Naive thymus-derived CD4-positive, alpha-beta T cell (primary cell): ENCODE results near the gene YWHAH. TPM values are rescaled to one million over a fixed set of nuclear protein-coding genes. Genes with fewer than 3 reads are reported as not detected.
A peak's percentile ranks its signal among the peaks of the same experiment; 100 is the strongest.

Source experiments
- ATAC-seq: fragments of 150-1000 bp; cut with Tn5 transposase; 2 replicates; pipeline ENCODE4 v1.10.0; 2021; ENCODE audit warnings: mild to moderate bottlenecking, moderate library complexity
- CTCF ChIA-PET: fragments of 350-600 bp; sonication (Branson Sonifier 250); formaldehyde crosslinking; loops from one replicate; lab custom pipeline; 2021; ENCODE audit warnings: antibody characterized with exemption; lab: Charles Lee
- POLR2A ChIA-PET: fragments of 350-600 bp; sonication (Branson Sonifier 250); formaldehyde crosslinking; loops from one replicate; lab custom pipeline; 2021; ENCODE audit warnings: antibody characterized with exemption, inconsistent platforms; lab: Charles Lee
- DNase-seq, 9 donors: peaks; one replicate each; pipeline versions ENCODE4 v3.0.0 to v3.0.0-alpha.2; 2020 to 2022; ENCODE audit warnings: mixed read lengths in 1 of 9
- H3K27ac ChIP-seq: one replicate; pipeline ENCODE4 v1.7.0; 2013; ENCODE audit warnings: mild to moderate bottlenecking, low read depth, low read length, moderate library complexity
- H3K27me3 ChIP-seq, 2 donors: one replicate each; pipeline ENCODE4 v1.7.0; 2013; ENCODE audit warnings: low read length in 2 of 2, mild to moderate bottlenecking in 2 of 2, moderate library complexity in 2 of 2; ENCODE audit not compliant: control insufficient read depth in 2 of 2, insufficient read depth in 2 of 2
- H3K36me3 ChIP-seq, 3 experiments: 1 replicate in 2 of 3; 2 replicates in 1 of 3; pipeline ENCODE4 v1.7.0; 2013; ENCODE audit warnings: low read length in 3 of 3, mild to moderate bottlenecking in 3 of 3, moderate library complexity in 1 of 3; ENCODE audit not compliant: insufficient read depth in 3 of 3, control insufficient read depth in 2 of 3
- H3K4me1 ChIP-seq, 2 donors: one replicate each; pipeline ENCODE4 v1.7.0; 2013; ENCODE audit warnings: low read length in 2 of 2, mild to moderate bottlenecking in 2 of 2, moderate library complexity in 1 of 2; ENCODE audit not compliant: control insufficient read depth in 2 of 2, insufficient read depth in 2 of 2
- H3K4me3 ChIP-seq: 2 replicates; pipeline ENCODE4 v1.7.0; 2013; ENCODE audit warnings: mild to moderate bottlenecking, low read length
- H3K9me3 ChIP-seq, 3 experiments: 1 replicate in 2 of 3; 2 replicates in 1 of 3; pipeline ENCODE4 v1.7.0; 2013; ENCODE audit warnings: low read length in 3 of 3; ENCODE audit not compliant: control insufficient read depth in 2 of 3
- H3K27ac Mint-ChIP-seq, 9 donors: one replicate each; pipeline ENCODE4 v1.8.0; 2020 to 2022; ENCODE audit warnings: mixed read lengths in 9 of 9, mild to moderate bottlenecking in 8 of 9, moderate library complexity in 5 of 9, inconsistent platforms in 2 of 9
- H3K27me3 Mint-ChIP-seq, 5 donors: one replicate each; pipeline ENCODE4 v1.8.0; 2021 to 2022; ENCODE audit warnings: mixed read lengths in 5 of 5, mild to moderate bottlenecking in 1 of 5
- H3K36me3 Mint-ChIP-seq, 5 donors: one replicate each; pipeline ENCODE4 v1.8.0; 2020 to 2022; ENCODE audit warnings: mixed read lengths in 5 of 5, mild to moderate bottlenecking in 3 of 5, inconsistent platforms in 1 of 5
- H3K4me1 Mint-ChIP-seq, 7 donors: one replicate each; pipeline ENCODE4 v1.8.0; 2020 to 2022; ENCODE audit warnings: mixed read lengths in 7 of 7, mild to moderate bottlenecking in 3 of 7, inconsistent platforms in 1 of 7
- H3K4me3 Mint-ChIP-seq, 10 donors: one replicate each; pipeline ENCODE4 v1.8.0; 2020 to 2022; ENCODE audit warnings: mild to moderate bottlenecking in 10 of 10, mixed read lengths in 10 of 10, moderate library complexity in 6 of 10, inconsistent platforms in 2 of 10
- H3K9me3 Mint-ChIP-seq, 11 donors: one replicate each; pipeline ENCODE4 v1.8.0; 2020 to 2022; ENCODE audit warnings: mixed read lengths in 11 of 11, mild to moderate bottlenecking in 4 of 11, inconsistent platforms in 1 of 11, moderate library complexity in 1 of 11
- intact Hi-C, 2 donors: fragments of 100-400 bp; cut with micrococcal nuclease; formaldehyde crosslinking; loops; one replicate each; pipeline ENCODE4 v1.15.1; 2023
- polyA plus RNA-seq, 2 donors: library from polyadenylated mRNA; unstranded; fragments of 300-500 nt; fragmentation: Illumina TruSeq; gene quantifications; one replicate each; pipeline ENCODE4 v1.2.3, GENCODE V29; 2021
- total RNA-seq, 6 experiments: library from RNA in 5 of 6; stranded (reverse) in 5 of 6; gene quantifications; 1 replicate in 5 of 6; 2 replicates in 1 of 6; pipeline ENCODE4 v1.2.3 and lab custom pipeline; 2021 to 2026

The YWHAH gene
- total and polyA plus RNA-seq, 7 experiments from 2014 or later: 11.7 to 130 (median 17.1) TPM

DNA sequence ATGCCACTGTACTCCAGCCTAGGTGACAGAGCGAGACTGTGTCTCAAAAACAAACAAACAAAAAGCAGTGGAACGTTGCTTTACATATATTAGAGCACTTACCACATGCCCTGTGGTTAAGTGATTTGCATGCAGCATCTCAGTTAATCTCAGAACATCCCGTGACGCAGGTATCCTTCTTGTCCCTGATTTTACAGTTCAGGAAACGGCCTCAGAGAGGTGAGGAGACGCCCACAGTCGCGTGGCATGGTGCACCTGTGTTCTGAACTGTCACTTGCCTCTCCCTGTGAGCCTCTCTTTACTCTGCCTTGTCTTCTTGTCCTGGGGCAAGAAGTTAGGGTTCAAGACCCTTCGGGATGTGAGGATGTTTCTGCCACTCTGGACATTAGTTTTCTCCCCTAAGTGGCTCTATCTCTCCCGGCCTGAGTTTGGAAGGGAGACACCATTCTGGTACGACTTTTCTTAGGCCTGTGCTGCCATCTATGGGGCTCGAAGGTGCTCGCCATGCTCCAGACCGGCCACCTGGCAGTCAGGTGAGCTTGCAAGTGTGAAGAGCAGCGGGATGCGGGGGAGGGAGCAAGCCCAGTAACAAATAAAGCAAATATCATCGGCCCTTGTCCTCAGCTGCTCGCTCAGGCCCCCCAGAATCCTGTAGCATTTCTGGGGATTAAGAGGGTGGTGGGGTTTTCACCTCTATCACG, 25.6 kb downstream of the YWHAH start:
- H3K27ac Mint-ChIP-seq: peak overlapping the region in 5 of 9 donors; percentile 46 to 75 (median 55)
- H3K27me3 Mint-ChIP-seq: peaks cover 0 to 3% (median 0%) of the 10 kb centered on the region in 5 donors
- no peaks in the 10 kb centered on the region for H3K36me3 ChIP-seq
- H3K4me1 Mint-ChIP-seq: peaks cover 9 to 18% (median 13%) of the 10 kb centered on the region in 7 donors
- no peaks in the 10 kb centered on the region for H3K36me3 Mint-ChIP-seq
- H3K27me3 ChIP-seq: no peaks in the 10 kb centered on the region
- no peak overlapping the region for H3K27ac ChIP-seq
- intact Hi-C loops: loop anchor here (1.0 to 10.0 kb wide), 8 partner anchors 23 to 912 kb away; partner anchors contain the start of genes FBXO7 (in 1 of the 2), PISD (in 1 of the 2) and YWHAH (in 1 of the 2)
- DNase-seq: peak; percentile 35 to 63 (median 47)
- peak overlapping the region; percentile 72 to 87 (median 82) for H3K4me3 Mint-ChIP-seq
- no peaks in the 10 kb centered on the region for H3K9me3 ChIP-seq
- no peaks in the 10 kb centered on the region for H3K9me3 Mint-ChIP-seq
- peaks cover 8 to 10% of the 10 kb centered on the region in 2 donors for H3K4me1 ChIP-seq
- ChIA-PET CTCF (interaction anchor here (0.6 to 1.7 kb wide), 7 partner anchors 12 to 503 kb away, joined by 3 to 9 read pairs (median 3); no protein-coding TSS in a partner anchor), POLR2A (no interaction called here)
- peak overlapping the region; percentile 70 for H3K4me3 ChIP-seq
- ATAC-seq: peak; percentile 77

DNA sequence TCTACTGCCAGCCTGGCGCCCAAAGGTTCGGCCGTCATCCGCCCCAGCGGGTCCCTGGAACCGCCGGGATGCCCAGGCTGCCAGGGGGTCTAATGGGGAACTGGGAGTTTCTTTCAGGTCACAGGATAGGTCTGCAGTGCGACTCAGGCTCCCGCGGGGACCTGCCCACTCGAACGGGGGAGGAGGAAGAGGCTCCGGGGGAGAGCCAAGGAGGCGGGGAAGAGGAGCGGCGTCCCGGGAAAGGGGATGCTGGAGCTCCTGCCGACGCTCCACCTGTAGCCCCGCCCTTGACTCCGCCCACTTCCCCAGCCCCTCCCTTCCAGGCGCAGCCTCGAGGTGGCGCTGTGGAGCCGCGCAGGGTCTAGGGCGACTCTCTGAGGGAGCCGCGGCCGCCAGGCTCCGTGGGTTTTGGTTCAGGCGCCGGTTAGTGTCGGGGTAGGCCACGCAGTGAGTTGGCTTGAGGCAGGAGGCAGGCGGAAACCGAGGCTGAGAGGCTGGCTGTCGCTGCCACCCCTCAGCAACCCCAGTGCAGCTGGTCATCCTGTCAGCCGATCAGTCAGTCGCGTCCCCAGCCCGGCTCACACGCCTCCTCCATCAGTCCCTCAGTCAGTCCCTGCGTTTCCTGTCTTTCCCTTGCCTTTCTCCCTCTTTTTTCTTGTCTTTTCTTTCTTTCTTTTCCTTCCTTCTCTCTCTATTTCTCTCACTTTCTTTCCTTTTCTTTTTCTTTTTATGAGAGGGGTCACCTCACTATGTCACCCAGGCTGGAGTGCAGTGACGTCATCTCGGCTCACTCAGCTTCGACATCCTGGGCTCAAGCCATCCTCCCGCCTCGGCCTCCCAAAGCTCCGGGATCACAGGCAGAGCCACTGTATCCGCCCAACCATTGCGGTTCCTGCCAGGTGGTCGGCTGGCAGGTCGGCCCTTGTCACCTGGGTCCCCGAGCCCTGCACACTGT, 26.4 kb downstream of the YWHAH start:
- Histone ChIP-seq H3K36me3 (no peaks in the 10 kb centered on the region), H3K27ac (peak overlapping the region; percentile 37), H3K4me3 (peak overlapping the region; percentile 70), H3K4me1 (peaks cover 8 to 10% of the 10 kb centered on the region in 2 donors), H3K9me3 (no peaks in the 10 kb centered on the region), H3K27me3 (no peaks in the 10 kb centered on the region)
- ChIA-PET CTCF (interaction anchor here (0.6 to 1.7 kb wide), 8 partner anchors 13 to 690 kb away, joined by 3 to 9 read pairs (median 3); no protein-coding TSS in a partner anchor), POLR2A (no interaction called here)
- peaks cover 9 to 18% (median 13%) of the 10 kb centered on the region in 7 donors for H3K4me1 Mint-ChIP-seq
- peak overlapping the region in 7 of 9 donors; percentile 19 to 75 (median 62) for H3K27ac Mint-ChIP-seq
- H3K27me3 Mint-ChIP-seq: peaks cover 0 to 2% (median 0%) of the 10 kb centered on the region in 5 donors
- DNase-seq: peak; percentile 69 to 97 (median 86)
- ATAC-seq: peak; percentile 99
- H3K36me3 Mint-ChIP-seq: no peaks in the 10 kb centered on the region
- no peaks in the 10 kb centered on the region for H3K9me3 Mint-ChIP-seq
- intact Hi-C loops: loop anchor here (1.0 to 10.0 kb wide), 8 partner anchors 24 to 912 kb away; partner anchors contain the start of genes FBXO7 (in 1 of the 2), PISD (in 1 of the 2) and YWHAH (in 1 of the 2)
- peak overlapping the region; percentile 72 to 87 (median 82) for H3K4me3 Mint-ChIP-seq

DNA sequence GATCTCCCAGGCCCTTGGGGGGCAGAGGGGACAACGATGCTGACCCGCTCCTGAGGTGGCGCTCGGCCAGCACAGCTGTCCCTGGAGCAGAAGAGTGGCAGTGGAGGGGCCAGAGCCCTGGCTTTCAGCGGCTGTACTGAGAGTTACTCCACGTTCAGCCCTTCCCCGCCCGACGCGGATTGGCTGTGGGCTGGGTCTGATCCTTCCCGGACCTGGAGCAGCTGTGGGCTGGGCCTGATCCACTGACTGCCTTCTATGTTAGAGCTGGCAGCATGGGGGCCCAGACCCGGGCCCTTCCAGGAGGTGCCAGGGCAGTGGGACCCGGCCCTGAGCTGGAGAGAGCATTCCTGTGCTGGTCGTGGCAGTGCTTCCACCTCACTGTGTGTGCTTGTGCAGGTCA, 27.8 kb downstream of the YWHAH start:
- peak overlapping the region in 1 of 9 donors; percentile 82 for H3K27ac Mint-ChIP-seq
- ChIA-PET POLR2A (no interaction called here), CTCF (interaction anchor here (0.5 kb wide), 1 partner anchor 105 kb away, joined by 3 read pairs; no protein-coding TSS in a partner anchor)
- no peaks in the 10 kb centered on the region for H3K36me3 ChIP-seq
- ATAC-seq (no peak), DNase-seq (no peak)
- H3K27me3 Mint-ChIP-seq: peaks cover 0 to 5% (median 0%) of the 10 kb centered on the region in 5 donors
- H3K4me3 ChIP-seq: no peak overlapping the region
- H3K4me3 Mint-ChIP-seq: no peak overlapping the region
- H3K9me3 ChIP-seq: no peaks in the 10 kb centered on the region
- no peaks in the 10 kb centered on the region for H3K27me3 ChIP-seq
- peaks cover 9 to 21% (median 14%) of the 10 kb centered on the region in 7 donors for H3K4me1 Mint-ChIP-seq
- intact Hi-C loops: loop anchor here (5.0 to 10.0 kb wide), 3 partner anchors 307 to 910 kb away; partner anchors contain the start of gene PISD (in 1 of the 2)
- no peaks in the 10 kb centered on the region for H3K9me3 Mint-ChIP-seq
- no peaks in the 10 kb centered on the region for H3K36me3 Mint-ChIP-seq
- H3K27ac ChIP-seq: no peak overlapping the region
- peaks cover 8 to 10% of the 10 kb centered on the region in 2 donors for H3K4me1 ChIP-seq

DNA sequence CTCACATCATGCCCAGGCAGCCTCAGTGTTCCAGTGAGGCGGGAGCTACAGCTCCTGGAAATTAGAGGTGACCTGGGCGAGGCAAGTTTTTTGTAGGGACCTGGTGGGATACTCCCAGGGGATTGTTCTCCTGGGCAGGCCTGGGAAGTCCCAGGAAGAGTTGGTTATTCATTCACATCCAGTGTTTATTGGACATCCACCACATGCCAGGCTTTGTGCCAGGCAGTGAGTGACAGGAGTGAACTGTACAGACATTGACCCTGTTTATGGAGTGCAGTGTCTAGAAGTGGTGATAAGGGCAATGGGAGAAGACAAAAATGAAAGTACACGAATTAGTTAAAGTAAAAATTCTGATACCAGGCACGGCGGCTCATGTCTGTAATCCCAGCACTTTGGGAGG, 29.4 kb downstream of the YWHAH start:
- POLR2A ChIA-PET: no interaction called here
- Histone ChIP-seq H3K4me1 (peaks cover 8 to 10% of the 10 kb centered on the region in 2 donors), H3K4me3 (no peak overlapping the region), H3K27ac (no peak overlapping the region), H3K9me3 (no peaks in the 10 kb centered on the region), H3K27me3 (no peaks in the 10 kb centered on the region), H3K36me3 (no peaks in the 10 kb centered on the region)
- no peak overlapping the region for H3K4me3 Mint-ChIP-seq
- no peak overlapping the region for H3K27ac Mint-ChIP-seq
- peaks cover 0 to 18% (median 0%) of the 10 kb centered on the region in 5 donors for H3K27me3 Mint-ChIP-seq
- peaks cover 0 to 1% (median 0%) of the 10 kb centered on the region in 11 donors for H3K9me3 Mint-ChIP-seq
- H3K4me1 Mint-ChIP-seq: peaks cover 9 to 25% (median 14%) of the 10 kb centered on the region in 7 donors
- ATAC-seq (no peak), DNase-seq (no peak)
- H3K36me3 Mint-ChIP-seq: no peaks in the 10 kb centered on the region
- intact Hi-C loops: loop anchor here (5.0 to 10.0 kb wide), 3 partner anchors 309 to 909 kb away; partner anchors contain the start of gene PISD (in 1 of the 2)
- CTCF ChIA-PET: interaction anchor here (0.7 to 0.9 kb wide), 2 partner anchors 109 to 522 kb away, joined by 3 read pairs; no protein-coding TSS in a partner anchor

DNA sequence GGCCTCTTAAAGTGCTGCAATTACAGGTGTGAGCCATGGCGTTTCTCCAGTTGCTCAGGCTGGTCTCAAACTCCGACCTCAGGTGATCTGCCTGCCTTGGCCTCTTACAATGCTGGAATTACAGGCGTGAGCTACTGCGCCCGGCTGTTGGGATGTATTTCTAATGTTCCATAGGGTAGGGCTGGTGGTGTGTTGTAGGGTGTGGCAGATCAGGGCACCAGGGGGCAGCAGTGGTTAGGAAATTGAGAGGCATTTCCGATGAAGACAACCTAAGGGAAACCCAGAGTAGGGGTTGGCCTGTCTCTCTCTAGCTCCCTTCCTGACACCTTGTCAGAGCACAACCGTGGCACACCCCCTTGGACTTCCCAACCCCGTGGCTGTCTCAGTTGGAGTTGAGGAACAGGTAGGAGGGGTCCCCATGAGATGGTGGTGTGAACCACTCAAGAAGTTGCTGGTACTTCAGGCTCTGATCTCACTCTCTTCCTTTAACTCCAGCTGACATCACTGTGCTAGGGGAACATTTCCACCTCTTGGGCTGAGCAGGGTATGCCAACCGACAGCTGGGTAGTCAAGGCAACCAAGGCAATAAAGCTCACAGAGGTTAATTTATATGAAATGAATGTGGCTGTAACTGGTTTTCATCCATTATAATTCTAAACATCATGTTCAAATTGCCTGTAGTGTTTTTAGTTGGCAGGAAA, 33.0 kb downstream of the YWHAH start:
- H3K27me3 Mint-ChIP-seq: peaks cover 0 to 18% (median 0%) of the 10 kb centered on the region in 5 donors
- Histone ChIP-seq H3K9me3 (no peaks in the 10 kb centered on the region), H3K4me3 (no peak overlapping the region), H3K4me1 (no peaks in the 10 kb centered on the region), H3K27me3 (no peaks in the 10 kb centered on the region), H3K36me3 (no peaks in the 10 kb centered on the region), H3K27ac (no peak overlapping the region)
- H3K36me3 Mint-ChIP-seq: no peaks in the 10 kb centered on the region
- peak; percentile 53 to 77 (median 70) for DNase-seq
- peaks cover 0 to 1% (median 0%) of the 10 kb centered on the region in 11 donors for H3K9me3 Mint-ChIP-seq
- peak overlapping the region in 2 of 9 donors; percentile 50 to 60 for H3K27ac Mint-ChIP-seq
- peaks cover 0 to 7% (median 0%) of the 10 kb centered on the region in 7 donors for H3K4me1 Mint-ChIP-seq
- CTCF ChIA-PET: interaction anchor here (0.8 to 2.8 kb wide), 5 partner anchors 99 to 820 kb away, joined by 3 to 11 read pairs (median 5); no protein-coding TSS in a partner anchor
- H3K4me3 Mint-ChIP-seq: no peak overlapping the region
- peak; percentile 91 for ATAC-seq
- intact Hi-C loops: loop anchor here (1.0 to 10.0 kb wide), 7 partner anchors 104 to 688 kb away; partner anchors contain the start of gene PISD (in 1 of the 2)
- POLR2A ChIA-PET: interaction anchor here (0.6 kb wide), 1 partner anchor 744 kb away, joined by 3 read pairs; no protein-coding TSS in a partner anchor
